Astrocyte of the hippocampus (primary cell): ENCODE data around the gene ARHGAP26.
"Not testable (repeated sequence)": the region's sequence is repeated elsewhere in the genome, so short reads cannot be mapped to it uniquely, and the experiment has no call there.

Experiments
- DNase-seq: peaks from one replicate; pipeline ENCODE4 v3.0.0; 2011; ENCODE audit warnings: low read depth, low spot score

Gene ARHGAP26

DNA sequence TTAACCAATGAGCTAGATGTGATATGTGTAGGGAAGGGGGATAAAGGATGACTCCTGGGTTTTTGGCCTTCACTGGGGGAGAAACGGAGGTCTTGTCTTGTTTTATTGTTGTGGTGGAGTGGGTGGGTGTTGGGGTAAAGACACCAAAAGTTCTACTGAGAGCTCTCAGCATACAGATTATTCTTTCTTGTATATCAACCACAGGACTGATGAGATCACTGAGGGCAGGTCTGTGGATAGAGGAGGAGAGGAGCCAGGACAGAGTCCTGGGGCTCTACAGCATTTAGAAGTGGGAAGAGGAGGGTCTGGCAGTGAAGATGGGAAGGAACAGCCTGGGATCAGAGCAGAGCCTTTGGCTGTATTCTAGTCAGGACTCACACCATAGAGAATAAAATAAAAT lies 310.8 kb downstream of the ARHGAP26 start:
- DNase-seq: no peak

DNA sequence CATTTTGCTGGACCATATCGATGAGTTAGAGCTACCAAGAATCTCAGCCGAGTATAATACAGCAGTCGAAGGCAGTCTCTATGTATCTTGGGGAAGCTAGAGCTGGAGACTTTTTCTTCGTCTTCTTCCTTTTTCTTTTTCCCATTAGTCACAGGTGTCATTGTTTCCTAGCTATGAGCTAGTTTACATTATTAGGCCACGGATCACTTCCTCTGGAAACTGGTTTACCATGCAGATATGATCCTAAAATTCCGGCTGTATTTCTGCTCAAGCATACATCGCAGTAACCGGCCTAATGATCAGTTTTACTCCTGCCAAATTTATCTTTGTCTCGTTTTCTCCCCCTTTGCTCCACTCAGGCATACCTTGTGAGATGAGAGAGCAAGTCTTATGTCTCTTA lies 312.8 kb downstream of the ARHGAP26 start:
- DNase-seq: no peak

GRCh38 chr5:143084407-143084806 lies 314.2 kb downstream of the ARHGAP26 start:
- no peak for DNase-seq

DNA sequence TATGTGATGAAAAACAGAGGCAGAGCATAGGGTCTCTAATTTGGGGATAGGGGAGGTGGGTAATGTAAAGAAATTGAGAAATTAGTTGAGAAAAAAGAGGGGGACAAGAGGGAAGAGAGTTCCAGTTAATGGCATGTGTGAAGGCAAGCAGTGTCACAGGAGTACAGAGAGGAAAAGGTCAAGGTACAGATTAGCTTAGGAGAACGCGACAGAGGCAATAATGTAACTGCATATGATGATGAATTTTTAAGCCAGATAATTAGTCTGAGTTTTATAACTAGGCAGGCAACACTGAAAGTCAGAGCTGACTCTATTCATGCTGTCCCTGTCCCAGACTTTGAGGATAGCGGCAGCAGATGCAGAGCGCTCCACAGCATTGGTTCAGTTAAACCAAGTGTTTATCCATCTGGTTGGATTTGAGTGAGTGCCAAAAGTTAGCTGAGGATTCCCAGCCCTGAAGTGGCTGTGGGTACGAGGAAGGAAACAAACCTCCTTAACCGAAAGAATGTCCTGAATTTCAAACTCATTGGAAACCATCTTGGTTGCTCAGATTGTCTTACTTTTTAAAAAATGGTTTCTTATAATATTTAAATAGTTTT lies 315.2 kb downstream of the ARHGAP26 start:
- DNase-seq: peak; percentile 21

DNA sequence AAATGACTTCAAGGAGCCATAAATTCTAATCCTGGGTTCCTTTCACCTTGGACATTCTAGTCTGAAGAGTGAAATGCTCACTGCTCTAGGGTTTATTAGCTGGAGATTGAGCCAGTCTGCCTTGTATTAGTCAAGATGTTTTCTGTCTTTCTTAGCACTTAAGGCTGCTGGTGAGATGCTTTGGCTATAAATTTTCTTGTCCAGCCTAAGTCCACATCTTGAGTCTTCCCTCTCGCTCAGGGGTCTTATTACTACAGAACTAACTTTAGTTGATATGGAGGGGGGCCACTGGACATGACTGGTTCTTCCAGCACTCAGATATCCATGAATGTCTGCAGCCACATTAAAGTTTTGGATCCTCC lies 316.4 kb downstream of the ARHGAP26 start:
- DNase-seq: no peak

GRCh38 chr5:143086908-143087637 lies 316.9 kb downstream of the ARHGAP26 start:
- peak; percentile 60 for DNase-seq

DNA sequence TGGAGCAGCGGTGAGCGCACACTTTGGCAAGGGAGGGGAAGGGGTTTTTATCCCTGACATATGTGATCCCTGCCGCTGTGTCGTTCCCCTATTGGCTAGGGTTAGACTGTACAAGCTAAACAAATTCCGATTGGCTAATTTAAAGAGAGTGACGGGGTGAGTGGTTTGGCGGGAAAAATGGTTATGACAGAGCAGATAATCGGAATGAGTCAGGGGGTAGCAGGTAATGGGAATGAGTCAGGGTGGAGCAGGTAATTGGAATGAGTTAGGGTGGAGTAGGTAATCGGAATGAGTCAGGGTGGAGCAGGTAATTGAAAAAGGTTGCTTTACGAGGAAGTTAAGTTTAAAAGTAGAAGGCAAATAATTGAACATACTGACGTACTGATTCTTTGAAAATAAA lies 318.5 kb downstream of the ARHGAP26 start:
- DNase-seq: not testable (repeated sequence)

DNA sequence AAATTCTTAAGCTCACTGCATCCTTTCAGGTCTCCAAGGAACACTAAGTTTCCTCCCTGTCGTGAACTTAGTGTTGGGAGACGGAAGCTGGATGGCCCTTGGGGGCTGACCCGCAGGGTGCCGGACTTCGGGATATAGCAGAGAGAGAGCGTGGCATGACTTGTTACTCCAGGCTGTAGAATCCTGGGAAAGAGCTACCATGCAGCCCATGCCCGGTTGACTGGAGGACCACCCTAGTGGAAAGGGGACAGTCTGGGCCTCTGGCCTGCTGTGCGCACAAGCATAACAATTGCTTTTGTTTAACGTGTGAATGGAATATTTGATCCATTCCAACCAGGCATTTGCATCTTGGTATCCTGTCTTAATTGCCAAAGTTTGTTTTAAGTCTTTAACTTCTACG lies 319.9 kb downstream of the ARHGAP26 start:
- DNase-seq: not testable (repeated sequence)

GRCh38 chr5:143092711-143093451 lies 322.7 kb downstream of the ARHGAP26 start:
- DNase-seq: not testable (repeated sequence)

- DNase-seq: no peak
Observed at GRCh38 chr5:143093452-143094086, 323.4 kb downstream of the ARHGAP26 start.

DNA sequence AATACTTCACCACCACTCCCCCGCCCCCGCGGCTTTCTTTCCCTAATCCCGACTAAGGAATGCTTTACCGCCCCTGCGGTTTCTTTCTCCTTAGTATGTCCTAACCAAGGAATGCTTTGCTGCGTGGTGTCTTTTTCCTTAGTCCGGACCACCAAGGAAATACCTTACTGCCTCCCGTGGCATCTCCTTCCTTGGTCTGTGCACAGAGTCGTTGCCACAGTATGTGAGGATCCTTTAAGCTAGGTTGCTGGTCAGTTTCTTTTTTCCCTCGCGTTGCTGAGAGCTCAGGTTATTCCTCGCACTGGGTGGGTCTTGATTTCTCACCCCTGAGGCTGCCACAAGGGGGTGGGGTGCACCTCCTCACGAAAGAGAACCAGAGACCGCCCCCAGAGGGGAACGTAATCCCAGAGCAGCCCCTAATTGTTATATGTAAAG lies 323.9 kb downstream of the ARHGAP26 start:
- DNase-seq: peak; percentile 65

- DNase-seq: not testable (repeated sequence)
Observed at GRCh38 chr5:143094608-143095007, 324.4 kb downstream of the ARHGAP26 start.

GRCh38 chr5:143101121-143101520 lies 330.9 kb downstream of the ARHGAP26 start:
- DNase-seq: no peak

- no peak for DNase-seq
Observed at GRCh38 chr5:143101725-143102386, 331.7 kb downstream of the ARHGAP26 start.

GRCh38 chr5:143102411-143102810 lies 332.2 kb downstream of the ARHGAP26 start:
- no peak for DNase-seq

DNA sequence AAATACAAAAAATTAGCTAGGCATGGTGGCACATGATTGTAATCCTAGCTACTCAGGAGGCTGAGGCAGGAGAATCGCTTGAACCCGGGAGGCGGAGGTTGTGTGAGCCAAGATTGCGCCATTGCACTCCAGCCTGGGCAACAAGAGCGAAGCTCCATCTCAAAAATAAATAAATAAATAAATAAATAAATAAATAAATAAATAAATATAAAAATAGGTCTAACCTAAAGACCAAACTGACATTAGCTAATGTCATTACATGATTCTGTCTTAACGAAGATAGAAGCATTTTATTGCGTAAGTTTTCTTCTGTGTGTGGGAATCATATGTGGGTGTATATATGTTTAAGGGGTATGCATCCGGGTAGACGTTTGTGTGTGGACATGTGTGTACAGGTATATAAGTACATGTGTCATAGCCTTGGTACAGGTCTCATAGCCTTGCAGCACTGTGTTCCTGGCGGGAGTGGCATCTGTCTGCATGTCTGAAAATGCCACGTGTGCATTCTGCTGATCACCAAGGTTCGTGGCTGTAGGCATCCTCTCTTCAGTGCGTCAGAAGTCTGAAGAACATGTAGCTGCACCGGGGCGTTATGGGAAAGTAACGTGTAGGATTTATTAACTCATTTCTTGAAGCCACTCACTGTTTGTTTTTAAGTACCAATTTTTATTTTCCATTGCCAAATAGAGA lies 335.2 kb downstream of the ARHGAP26 start:
- no peak for DNase-seq

GRCh38 chr5:143106174-143106573 lies 336.0 kb downstream of the ARHGAP26 start:
- DNase-seq: peak; percentile 52

DNA sequence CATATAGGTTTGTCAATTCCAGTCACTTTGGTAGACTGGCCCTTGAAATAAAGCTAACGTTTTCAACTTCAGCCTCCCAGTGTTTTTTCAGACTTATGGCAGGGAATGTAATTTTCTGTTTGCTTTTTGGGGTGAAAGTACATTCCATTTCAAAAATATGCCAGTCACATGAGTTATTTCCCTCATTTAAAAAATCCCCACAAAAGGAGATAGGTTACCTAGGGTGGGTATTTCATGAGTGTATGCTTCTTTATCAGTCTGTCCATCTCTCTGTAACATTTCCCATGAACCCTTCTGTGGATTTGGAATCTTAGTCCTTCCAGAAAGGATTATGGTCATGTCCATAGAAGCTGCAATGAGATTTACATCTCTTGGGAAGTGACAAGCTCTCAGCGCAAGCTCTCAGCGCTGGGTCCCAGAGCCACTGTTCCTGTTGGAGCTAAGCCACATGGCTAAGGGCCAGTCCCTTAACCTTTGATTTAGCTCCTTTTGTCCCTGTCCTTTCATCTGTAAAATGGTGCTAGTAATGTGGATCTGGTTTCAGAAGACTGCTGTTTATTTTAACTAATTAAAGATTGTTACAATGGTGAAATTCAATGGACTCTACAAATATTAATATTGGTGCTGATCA lies 338.4 kb downstream of the ARHGAP26 start:
- DNase-seq: peak; percentile 54

DNA sequence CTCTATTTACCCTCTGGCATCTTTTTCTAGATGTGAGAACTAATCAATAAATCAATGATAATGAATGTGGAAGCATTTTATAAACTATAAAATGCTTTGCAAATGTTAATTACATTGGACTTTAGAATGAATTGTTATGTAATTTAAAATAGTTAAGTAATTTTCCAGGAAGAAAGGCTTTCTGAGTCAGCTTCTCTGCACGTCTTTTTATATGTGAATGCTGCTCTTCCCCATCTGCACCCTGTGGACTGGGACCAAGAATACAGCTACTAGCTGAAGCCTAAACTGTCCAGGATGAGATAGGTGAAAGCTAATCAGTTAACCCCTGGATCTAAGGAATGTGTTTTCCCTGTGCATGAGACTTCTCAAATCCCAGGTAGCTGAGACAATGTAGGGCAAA lies 340.4 kb downstream of the ARHGAP26 start:
- no peak for DNase-seq

GRCh38 chr5:143111799-143112198 lies 341.6 kb downstream of the ARHGAP26 start:
- DNase-seq: no peak

DNA sequence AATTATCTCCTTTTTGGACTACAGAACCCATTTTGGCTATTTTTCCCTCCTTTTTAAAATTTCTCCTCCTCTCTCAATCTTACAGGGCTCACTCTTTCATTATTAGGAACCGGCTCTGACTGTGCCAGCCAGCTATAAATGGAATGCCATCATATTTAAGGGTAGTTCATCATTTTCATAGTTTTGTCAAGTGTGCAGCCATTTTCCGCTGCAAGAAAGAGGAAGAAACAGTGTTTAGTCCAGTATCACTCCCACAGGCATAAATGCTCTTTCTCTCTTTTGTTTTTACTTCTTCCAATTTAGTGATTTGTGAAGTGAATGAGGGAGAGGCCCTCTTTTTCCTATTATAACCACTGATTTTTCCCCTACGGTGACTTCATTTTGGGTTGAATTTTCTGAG lies 343.3 kb downstream of the ARHGAP26 start:
- DNase-seq: no peak
